ENCODE results near the gene CDK7.
"Not testable (repeated sequence)": the region's sequence is repeated elsewhere in the genome, so short reads cannot be mapped to it uniquely, and the experiment has no call there.

The CDK7 gene

DNA sequence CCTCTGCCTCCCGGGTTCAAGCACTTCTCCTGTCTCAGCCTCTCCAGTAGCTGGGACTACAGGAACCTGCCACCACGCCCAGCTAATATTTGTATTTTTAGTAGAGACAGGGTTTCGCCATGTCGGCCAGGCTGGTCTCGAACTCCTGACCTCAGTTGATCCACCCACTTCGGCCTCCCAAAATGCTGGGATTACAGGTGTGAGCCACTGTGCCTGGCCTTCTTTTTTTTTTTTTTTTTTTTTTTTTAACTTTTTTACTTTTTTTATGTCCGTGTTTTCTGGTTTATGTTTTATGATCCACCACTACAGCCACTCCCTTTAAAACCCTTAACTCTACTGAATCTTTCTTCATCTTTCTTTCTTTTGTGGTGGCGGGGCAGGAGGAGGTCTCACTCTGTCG lies 2.0 kb downstream of the CDK7 start:
- in situ Hi-C loops (cut with MboI; ENCODE audit: low sequenced_read_pairs), result not testable (repeated sequence)

DNA sequence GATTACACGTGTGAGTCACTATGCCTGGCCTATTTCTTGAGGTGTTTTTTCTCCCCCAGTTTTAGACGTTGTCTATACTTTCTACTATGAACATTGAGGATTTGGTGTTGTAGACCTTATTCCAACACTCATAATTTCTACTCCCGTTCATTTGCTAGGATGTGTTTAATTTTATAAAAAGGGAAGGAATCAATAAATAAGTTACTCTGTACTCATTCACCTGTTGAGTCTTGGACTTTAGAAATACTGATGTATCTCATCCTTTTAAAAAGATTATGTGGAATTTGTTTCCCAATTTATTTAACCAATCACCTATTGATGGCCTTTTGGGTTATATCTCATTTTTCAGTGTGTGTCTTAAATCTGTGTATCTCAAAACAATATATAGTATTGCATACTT lies 3.2 kb downstream of the CDK7 start:
- in situ Hi-C loops (cut with MboI; ENCODE audit: low sequenced_read_pairs), result no loop called here

DNA sequence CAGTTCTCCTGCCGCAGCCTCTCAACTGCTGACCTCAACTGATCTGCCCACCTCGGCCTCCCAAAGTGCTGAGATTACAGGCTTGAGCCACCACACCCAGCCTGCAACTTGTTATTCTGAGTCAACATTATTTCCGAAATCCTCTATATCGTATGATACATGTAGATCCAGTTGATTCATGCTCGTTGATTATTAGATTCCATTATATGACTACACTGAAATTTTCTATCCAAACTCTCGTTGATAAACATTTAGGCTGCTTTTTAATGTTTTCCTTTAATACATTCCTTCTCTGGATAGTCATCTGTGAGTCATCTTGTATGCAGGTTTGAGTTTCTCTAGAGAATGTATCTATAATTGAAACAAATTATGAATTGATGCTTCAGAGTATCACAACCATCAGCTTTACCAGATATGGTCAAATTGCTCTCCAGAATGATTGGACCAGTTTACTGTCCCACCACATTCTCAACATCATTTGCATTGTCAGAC lies 4.1 kb downstream of the CDK7 start:
- in situ Hi-C loops (cut with MboI; ENCODE audit: low sequenced_read_pairs), result no loop called here

DNA sequence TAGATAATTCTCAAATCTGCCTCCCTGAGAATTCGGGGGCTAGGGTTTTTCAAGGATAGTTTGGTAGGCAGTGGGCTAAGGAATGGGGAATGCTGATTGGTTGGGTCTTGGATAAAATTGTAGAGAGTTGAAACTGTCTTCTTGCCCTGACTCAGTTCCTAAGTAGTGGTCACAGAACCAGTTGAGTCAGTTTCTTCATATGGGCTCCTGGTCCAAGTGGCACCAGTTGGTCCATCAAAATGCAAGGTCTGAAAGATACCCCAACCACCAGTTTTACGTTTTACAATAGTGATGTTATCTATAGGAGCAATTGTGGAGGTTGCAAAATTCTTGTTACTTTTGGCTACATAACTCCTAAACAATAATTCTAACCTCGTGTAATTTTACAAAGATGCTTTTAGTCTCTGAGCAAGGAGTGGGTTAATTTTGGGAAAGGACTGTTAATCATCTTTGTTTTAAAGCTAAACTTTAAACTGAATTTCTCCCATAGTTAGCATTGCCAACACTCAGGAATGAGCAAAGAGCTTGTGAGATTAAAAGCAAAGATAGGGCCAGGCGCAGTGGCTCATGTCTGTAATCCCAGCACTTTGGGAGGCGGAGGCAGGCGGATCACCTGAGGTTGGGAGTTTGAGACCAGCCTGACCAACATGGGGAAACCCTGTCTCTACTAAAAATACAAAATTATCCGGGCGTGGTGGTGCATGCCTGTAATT lies 7.7 kb downstream of the CDK7 start:
- in situ Hi-C loops (cut with MboI; ENCODE audit: low sequenced_read_pairs), result no loop called here

DNA sequence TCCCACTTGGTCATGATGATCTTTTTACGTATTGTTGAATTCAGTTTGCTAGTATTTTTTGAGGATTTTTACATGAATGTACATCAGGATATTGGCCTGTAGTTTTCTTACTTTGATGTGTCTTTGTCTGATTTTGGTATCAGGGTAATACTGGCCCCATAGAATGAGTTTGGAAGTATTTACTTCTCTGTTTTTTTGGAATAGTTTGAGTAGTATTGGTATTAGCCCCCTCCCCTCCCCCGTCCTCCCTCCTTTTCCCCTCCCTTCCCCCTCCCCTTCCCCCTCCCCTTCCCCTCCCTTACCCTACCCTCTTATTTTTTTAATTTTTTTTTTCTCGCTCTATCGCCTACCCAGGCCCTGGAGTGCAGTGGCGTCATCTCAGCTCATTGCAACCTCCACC lies 10.3 kb downstream of the CDK7 start:
- in situ Hi-C loops (cut with MboI; ENCODE audit: low sequenced_read_pairs), result no loop called here

DNA sequence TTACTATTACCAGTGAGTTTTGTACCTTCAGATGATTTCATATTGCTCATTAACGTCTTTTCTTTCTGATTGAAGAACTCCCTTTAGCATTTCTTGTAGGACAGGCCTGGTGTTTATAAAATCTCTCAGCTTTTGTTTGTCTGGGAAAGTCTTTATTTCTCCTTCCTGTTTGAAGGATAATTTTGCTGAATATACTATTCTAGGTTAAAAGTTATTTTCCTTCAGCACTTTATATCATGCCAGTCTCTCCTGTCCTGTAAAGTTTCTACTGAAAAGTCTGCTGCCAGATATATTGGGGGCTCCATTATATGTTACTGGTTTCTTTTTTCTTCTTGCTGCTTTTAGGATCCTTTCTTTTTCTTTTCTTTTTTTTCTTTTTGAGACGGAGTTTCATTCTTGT lies 13.3 kb downstream of the CDK7 start:
- in situ Hi-C loops (cut with MboI; ENCODE audit: low sequenced_read_pairs), result no loop called here

DNA sequence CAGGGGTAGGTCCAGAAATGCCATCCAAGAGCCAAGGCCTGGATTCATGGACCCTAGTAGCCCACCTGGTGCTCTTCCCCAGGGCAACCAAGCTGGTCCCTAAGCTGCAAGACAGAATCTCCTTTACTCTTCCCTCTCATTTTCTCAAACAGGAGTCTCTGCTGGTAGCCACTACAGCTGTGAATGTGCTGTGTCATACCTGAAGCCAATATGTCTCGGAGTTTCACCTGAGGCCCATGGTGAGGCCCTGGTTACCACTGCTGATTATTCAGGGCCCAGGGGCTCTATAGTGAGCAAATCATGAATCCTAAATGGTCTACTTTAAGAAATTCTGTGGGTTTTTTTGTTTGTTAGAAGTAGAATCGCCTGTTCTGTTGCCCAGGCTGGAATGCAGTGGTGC lies 15.9 kb downstream of the CDK7 start:
- in situ Hi-C loops (cut with MboI; ENCODE audit: low sequenced_read_pairs), result no loop called here

DNA sequence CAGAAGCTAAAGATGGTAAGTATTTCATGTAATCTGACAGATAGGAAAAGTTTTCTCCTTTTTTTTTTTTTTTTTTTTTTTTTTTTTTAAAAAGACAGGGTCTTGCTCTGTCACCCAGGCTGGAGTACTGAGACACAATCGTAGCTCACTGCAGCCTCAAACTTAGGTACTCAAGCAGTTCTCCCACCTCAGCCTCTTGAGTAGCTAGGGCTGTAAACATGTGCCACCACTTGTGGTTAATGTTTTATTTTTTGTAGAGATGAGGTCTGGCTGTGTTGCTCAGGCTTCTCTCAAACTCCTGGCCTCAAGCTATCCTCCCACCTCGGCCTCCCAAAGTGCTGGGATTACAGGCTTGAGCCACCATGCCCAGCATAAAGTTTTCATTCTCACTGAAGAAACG lies 17.8 kb downstream of the CDK7 start:
- in situ Hi-C loops (cut with MboI; ENCODE audit: low sequenced_read_pairs), result no loop called here

DNA sequence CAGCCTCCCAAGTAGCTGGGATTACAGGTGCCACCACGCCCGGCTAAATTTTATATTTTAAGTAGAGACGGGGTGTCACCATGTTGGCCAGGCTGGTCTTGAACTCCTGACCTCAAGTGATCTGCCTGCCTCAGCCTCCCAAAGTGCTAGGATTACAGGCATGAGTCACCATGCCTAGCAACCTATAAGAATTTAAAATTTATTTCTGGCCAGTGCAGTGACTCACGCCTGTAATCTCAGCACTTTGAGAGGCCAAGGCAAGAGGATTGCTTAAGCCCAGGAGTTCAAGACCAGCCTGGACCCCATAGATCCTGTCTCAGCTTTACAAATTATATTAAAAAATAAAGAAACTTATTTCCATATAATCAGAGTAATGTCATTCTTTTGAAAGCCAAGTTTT lies 21.3 kb downstream of the CDK7 start:
- in situ Hi-C loops (cut with MboI; ENCODE audit: low sequenced_read_pairs), result not testable (repeated sequence)

DNA sequence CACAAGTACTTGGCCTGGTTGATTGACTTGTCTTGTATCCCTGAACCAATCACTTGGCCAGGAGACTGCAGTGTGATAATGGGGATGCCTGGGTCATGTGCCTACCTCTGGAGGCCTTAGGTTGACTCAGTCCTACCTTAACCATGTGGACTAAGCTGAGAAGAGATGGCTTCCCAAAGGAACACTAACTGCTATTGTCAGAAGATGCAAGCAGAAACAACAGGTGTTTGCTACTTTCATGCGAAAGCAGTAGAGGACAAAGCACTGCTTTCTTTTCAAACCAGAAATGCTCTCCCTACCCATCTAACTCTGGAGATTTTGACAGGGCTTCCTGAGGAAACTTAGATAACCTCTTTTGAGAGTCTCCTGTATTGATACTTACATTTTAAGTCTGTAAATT lies 22.9 kb downstream of the CDK7 start:
- in situ Hi-C loops (cut with MboI; ENCODE audit: low sequenced_read_pairs), result no loop called here

DNA sequence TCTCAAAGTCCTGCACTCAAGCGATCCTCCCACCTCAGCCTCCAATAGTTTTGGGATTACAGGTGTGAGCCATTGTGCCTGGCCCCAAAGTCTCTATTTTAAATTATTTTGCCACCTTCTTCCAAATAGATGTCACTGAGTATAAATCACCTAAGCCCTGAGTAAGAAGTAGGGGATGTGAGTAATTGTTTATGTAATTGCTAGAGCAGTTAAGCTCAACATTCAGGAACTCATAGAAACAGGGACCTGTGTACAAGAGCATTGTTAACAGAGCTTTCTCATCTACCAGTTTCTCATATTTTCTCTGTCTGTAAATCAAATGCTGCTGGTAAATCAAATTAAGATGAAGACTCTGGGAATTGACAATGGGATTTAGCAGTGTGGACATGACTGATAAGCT lies 26.3 kb downstream of the CDK7 start:
- in situ Hi-C loops (cut with MboI; ENCODE audit: low sequenced_read_pairs), result no loop called here

DNA sequence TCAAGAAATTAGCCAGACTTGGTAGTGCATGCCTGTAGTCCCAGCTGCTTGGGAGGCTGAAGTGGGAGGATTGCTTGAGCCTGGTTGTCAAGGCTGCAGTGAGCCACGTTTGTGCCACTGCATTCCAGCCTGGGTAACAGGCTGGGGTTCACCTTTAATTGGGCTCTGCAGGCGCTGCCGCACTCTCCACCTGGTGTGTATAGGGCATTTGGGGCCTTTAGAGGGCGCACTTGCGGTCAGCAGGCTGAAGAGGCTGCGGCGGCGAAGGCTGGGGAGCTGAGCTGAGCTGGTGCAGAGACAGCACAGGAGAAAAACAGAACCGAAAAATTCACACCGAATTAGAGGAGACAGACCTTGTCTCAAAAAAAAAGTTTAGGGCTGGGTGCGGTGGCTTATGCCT lies 31.2 kb downstream of the CDK7 start:
- in situ Hi-C loops (cut with MboI; ENCODE audit: low sequenced_read_pairs), result no loop called here

DNA sequence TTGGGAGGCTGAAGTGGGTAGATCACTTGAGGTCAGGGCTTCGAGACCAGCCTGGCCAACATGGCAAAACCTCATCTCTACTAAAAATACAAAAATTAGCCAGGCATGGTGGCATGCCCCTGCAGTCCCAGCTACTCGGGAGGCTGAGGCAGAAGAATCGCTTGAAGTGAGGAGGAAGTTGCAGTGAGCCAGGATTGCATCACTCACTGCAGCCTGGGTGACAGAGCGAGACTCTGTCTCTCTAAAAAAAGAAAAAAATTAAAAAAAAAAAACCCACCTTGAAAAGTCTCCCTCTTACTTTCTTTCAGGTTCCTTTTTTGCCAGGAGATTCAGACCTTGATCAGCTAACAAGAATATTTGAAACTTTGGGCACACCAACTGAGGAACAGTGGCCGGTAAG lies 34.2 kb downstream of the CDK7 start:
- in situ Hi-C loops (cut with MboI; ENCODE audit: low sequenced_read_pairs), result no loop called here

DNA sequence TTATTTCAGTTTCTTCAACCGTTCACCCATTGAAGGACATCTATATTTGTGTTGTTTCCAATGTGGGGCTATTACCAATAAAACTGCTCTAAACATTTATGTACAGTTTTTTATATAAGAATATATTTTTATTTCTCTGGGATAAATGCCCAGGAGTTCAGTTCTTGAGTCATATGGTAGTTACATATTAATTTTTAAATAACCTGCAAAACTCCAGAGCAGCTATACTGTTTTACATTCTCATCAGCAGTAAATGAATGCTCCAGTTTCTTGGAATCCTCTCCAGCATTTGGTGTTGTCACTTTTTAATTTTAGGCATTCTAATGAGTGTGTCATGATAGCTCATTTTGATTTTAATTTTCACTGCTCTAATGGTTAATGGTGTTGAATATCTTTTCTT lies 36.2 kb downstream of the CDK7 start:
- in situ Hi-C loops (cut with MboI; ENCODE audit: low sequenced_read_pairs), result no loop called here

DNA sequence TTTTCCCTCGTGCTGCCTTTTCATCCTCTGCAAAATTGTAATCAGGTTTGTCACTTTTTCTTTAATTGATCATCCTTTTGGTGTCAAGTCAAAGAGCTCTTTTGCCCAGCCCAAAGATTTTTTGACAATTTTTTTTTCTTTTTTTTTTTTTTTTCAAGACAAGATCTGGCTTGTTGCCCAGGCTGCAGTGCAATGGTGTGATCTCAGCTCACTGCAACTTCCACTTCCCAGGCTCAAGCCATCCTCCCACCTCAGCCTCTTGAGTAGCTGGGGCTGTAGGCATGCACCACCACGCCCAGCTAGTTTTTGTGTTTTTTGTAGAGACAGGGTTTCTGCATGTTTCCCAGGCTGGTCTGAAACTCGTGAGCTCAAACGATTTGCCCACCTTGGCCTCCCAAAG lies 36.7 kb downstream of the CDK7 start:
- in situ Hi-C loops (cut with MboI; ENCODE audit: low sequenced_read_pairs), result no loop called here

DNA sequence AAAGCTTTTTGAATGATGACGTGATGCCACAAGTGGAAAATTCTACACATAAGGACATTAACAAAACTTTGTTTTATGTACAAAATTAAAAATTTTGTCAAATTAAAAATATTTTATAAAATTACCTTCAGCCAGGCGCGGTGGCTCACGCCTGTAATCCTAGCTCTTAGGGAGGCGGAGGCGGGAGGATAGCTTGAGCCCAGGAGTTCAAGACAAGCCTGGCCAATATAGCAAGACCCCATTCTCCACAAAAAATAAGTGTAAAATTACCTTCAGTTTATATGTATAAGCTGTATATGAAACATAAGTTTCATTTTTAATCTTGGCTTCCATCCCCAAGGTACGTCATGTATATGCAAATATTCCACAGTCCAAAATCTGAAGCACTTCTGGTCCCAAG lies 40.9 kb downstream of the CDK7 start:
- in situ Hi-C loops (cut with MboI; ENCODE audit: low sequenced_read_pairs), result no loop called here

DNA sequence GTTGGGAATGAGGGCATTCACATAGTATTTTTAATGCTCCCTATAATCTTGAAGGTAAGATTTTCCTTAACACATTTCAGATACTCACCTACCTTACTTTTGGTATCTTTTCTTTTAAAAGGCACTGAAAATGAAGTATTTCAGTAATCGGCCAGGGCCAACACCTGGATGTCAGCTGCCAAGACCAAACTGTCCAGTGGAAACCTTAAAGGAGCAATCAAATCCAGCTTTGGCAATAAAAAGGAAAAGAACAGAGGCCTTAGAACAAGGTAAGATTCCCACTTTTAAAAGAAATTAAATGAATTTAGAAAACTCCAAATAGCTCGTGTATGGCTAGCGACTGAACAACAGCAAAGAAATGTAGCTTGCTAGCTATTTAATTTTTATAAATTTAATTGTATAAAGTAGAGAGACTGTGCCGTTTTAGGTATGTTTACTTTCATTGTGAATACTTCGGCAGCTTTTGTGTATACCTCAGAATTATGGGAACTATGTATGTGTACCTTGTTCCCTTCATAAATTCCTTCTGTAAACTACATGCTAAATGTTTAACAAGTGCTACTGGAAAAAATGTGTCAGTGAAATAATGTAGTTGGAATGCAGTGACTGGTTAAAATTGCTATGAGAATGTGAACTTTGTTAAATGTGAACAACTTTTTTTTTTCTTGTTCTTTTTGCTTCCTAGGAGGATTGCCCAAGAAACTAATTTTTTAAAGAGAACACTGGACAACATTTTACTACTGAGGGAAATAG lies 41.9 kb downstream of the CDK7 start:
- in situ Hi-C loops (cut with MboI; ENCODE audit: low sequenced_read_pairs), result no loop called here

DNA sequence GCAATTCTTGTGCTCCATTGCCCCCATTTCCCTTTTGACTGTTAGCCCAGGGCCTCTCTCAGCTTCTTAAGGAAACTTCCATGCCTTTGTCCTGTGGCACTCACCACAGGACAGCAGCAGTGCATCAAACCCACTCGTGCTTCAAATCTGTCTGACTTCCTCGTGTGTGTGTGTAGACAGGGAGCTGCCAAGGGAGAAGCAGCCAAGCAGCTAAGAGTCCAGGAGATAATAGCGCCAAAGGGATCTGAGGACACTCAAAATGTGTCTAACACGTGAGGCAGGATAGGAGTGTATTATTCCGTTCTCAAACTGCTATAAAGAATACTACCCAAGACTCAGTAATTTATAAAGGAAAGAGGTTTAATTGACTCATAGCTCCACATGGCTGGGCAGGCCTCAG lies 44.8 kb downstream of the CDK7 start:
- in situ Hi-C loops (cut with MboI; ENCODE audit: low sequenced_read_pairs), result no loop called here

DNA sequence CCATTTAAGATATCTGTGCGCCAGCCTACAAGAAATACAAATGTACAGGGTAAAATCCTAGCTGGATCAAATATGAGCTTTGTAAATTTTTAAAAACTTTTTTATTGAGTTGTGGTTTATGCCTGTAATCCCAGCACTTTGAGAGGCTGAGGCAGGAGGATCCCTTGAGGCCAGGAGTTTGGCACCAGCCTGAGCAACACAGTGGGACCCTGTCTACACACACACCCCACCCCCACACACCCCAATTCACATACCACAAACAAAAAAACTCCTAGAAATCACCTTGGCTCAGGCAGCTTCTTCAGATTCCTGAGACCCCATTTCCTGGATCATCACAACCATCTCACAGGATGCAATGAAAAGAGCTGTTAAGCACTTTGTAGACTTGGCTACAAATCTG lies 46.4 kb downstream of the CDK7 start:
- in situ Hi-C loops (cut with MboI; ENCODE audit: low sequenced_read_pairs), result no loop called here

DNA sequence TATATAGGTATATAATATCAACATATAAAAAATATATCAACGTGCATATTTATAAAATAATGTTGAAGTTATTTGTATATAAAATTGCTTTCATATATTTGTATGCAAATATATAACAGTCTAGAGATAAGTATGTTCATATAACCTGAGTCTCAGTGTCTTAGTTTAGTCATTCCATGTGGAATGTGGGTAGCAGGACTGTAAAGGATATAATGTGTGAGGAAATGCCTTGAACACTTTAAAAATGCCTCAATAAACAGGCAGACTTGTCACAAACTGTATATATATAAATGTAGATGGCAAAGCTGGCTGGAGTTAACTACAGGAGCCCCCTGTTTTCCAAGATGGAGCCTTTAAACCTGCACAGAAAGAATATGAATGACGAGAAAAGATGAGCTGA lies 49.5 kb downstream of the CDK7 start:
- in situ Hi-C loops (cut with MboI; ENCODE audit: low sequenced_read_pairs), result no loop called here

DNA sequence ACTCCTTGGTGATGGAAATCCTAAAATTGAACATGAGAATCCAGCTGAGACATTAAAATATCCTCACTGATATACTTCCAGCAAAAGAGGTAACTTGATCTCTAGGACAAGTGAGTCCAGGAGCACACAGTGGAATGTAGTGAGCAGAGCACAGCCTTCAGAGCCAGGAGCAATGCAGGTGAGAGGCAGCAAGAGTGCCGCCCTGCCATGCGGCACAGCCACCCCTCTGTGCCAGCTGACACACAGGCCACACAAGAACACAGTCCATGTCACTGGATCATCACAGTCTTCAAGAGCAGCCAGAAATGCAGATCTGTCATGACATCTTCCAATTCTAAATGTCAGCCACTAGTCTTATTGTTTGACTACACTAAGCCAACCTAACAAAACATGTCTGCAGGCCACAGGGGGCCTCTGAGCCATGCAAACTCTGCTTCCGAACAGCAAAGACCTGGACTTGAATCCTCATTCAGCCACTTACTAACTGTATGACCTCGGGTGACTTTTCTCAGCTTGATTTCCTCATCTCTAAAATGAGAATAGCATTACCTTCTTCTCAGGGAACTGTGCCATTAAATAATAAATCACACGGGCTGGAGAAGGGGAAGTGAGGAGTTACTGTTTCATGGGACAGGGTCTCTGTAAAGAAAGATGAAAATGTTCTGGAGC lies 50.9 kb downstream of the CDK7 start:
- in situ Hi-C loops (cut with MboI; ENCODE audit: low sequenced_read_pairs), result no loop called here

DNA sequence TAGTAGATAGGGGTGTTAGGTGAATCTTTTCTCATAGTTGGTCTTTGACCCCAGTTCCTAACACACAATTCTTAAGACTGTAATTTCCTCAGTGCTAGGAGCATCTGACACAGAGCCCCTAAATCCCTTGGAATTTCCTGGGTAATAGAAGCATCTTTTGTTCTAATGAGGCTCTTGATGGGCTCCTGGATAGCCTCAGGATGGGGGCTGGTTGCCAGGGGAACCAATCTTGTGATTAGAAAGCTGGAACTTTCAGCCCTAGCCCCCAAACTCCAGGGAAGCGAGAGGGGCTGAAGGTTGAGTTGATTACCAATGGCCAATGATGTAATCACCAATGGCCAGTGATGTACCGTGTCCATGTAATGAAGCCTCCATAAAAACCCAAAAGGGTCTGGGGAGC lies 53.4 kb downstream of the CDK7 start:
- in situ Hi-C loops (cut with MboI; ENCODE audit: low sequenced_read_pairs), result no loop called here
